Upper lobe of left lung (tissue), 6 donors: ENCODE data around the gene TMEM9B. TPM values are rescaled to one million over a fixed set of nuclear protein-coding genes. Genes with fewer than 3 reads are reported as not detected.

Experiments
- ATAC-seq, 2 donors: fragments of 200-7000 bp; cut with Tn5 transposase; one replicate each; pipeline ENCODE4 v1.9.1; 2022; ENCODE audit warnings: mild to moderate bottlenecking in 2 of 2, moderate library complexity in 2 of 2; ENCODE audit not compliant: low FRiP score in 2 of 2
- DNase-seq, 2 donors: peaks; one replicate each; pipeline ENCODE4 v3.0.0-alpha.2; 2019 to 2020
- H3K27ac ChIP-seq, 4 donors: fragments of 200-600 bp; sonication (generic); one replicate each; pipeline ENCODE4 v1.5.1; 2016 to 2019
- H3K27me3 ChIP-seq, 4 donors: fragments of 200-600 bp; sonication (generic); one replicate each; pipeline ENCODE4 v1.5.1; 2017 to 2019
- H3K36me3 ChIP-seq, 4 donors: fragments of 200-600 bp; sonication (generic); one replicate each; pipeline ENCODE4 v1.5.1; 2016 to 2019
- H3K4me1 ChIP-seq, 4 donors: fragments of 200-600 bp; sonication (generic); one replicate each; pipeline ENCODE4 v1.5.1; 2018 to 2019
- H3K4me3 ChIP-seq, 4 donors: fragments of 200-600 bp; sonication (generic); one replicate each; pipeline ENCODE4 v1.5.1; 2017 to 2019; ENCODE audit warnings: mild to moderate bottlenecking in 2 of 4, moderate library complexity in 1 of 4
- H3K9me3 ChIP-seq, 4 donors: fragments of 200-600 bp; sonication (generic); one replicate each; pipeline ENCODE4 v1.5.1; 2018 to 2019
- CTCF ChIP-seq, 6 experiments: fragments of 450-650 bp in 4 of 6; fragments of 200-600 bp in 2 of 6; sonication (generic) in 2 of 6; IDR thresholded peaks; one replicate each; pipeline ENCODE4 v1.5.1; 2016 to 2019; ENCODE audit warnings: antibody characterized with exemption in 6 of 6
- EP300 ChIP-seq, 4 donors: sonication (generic); formaldehyde crosslinking; IDR thresholded peaks; one replicate each; pipeline ENCODE4 v1.5.1; 2017; ENCODE audit warnings: antibody characterized with exemption in 4 of 4, control low read depth in 2 of 4
- POLR2A ChIP-seq, 4 donors: fragments of 450-650 bp; IDR thresholded peaks; one replicate each; pipeline ENCODE4 v1.5.1; 2016 to 2017; ENCODE audit warnings: antibody characterized with exemption in 4 of 4, mild to moderate bottlenecking in 2 of 4
- POLR2AphosphoS5 ChIP-seq, 2 donors: sonication (generic); formaldehyde crosslinking; IDR thresholded peaks; one replicate each; pipeline ENCODE4 v1.5.1; 2017; ENCODE audit warnings: antibody characterized with exemption in 2 of 2
- whole genome bisulfite sequencing, 2 donors: methylation state at CpG; one replicate each; pipeline ENCODE4 v1.1.5; 2017 to 2018; 5-methylcytosine and 5-hydroxymethylcytosine counted together
- total RNA-seq, 6 donors: library from RNA; depleted of rRNA in 4 of 6; stranded (reverse); fragments of >200 nt in 4 of 6; gene quantifications; one replicate each; pipeline versions ENCODE4 v1.1.0 to v1.2.1, GENCODE V29; 2016 to 2021
- donor health status: DM: no; HTN: no; CAD: no; lungs with moderate emphysema.
- donor health status: DM: no; HTN: yes; CAD: no; lungs with severe emphysema.

TMEM9B gene
- total RNA-seq, 6 donors from 2014 or later, result 23.0 to 86.6 (median 56.0) TPM

GRCh38 chr11:8925711-8926110 is 38.5 kb downstream of the TMEM9B start:
- Histone ChIP-seq H3K27me3 (no peaks in the 10 kb centered on the region), H3K4me1 (no peaks in the 10 kb centered on the region), H3K4me3 (no peak overlapping the region), H3K9me3 (no peaks in the 10 kb centered on the region), H3K36me3 (peaks cover 0 to 25% (median 18%) of the 10 kb centered on the region in 4 donors), H3K27ac (no peak overlapping the region)
- no peak for ATAC-seq
- 96 to 97% methylated on average over 2 to 4 of the region's 5 CpGs for WGBS, 2 donors
- TF ChIP-seq POLR2AphosphoS5 (IDR thresholded peaks at IDR 0.05) (no peak), CTCF (IDR thresholded peaks at IDR 0.05) (no peak), EP300 (IDR thresholded peaks at IDR 0.05) (no peak), POLR2A (IDR thresholded peaks at IDR 0.05) (no peak)
- DNase-seq, result no peak

GRCh38 chr11:8922691-8923090 is 41.6 kb downstream of the TMEM9B start:
- ATAC-seq, result no peak
- Histone ChIP-seq H3K27ac (no peak overlapping the region), H3K4me3 (no peak overlapping the region), H3K4me1 (peaks cover 0 to 3% (median 1%) of the 10 kb centered on the region in 4 donors), H3K9me3 (no peaks in the 10 kb centered on the region), H3K36me3 (peaks cover 0 to 55% (median 42%) of the 10 kb centered on the region in 4 donors), H3K27me3 (no peaks in the 10 kb centered on the region)
- 82 to 85% methylated on average over 5 of the region's 5 CpGs for WGBS, 2 donors
- no peak for DNase-seq
- TF ChIP-seq POLR2A (IDR thresholded peaks at IDR 0.05), result no peak
- no peak for TF ChIP-seq EP300 (IDR thresholded peaks at IDR 0.05)

GRCh38 chr11:8917157-8917825 is 47.0 kb downstream of the TMEM9B start:
- WGBS, 2 donors, result 38 to 39% methylated on average over 5 of the region's 5 CpGs
- H3K4me3 ChIP-seq, result no peak overlapping the region
- no peaks in the 10 kb centered on the region for H3K9me3 ChIP-seq
- peaks cover 0 to 56% (median 38%) of the 10 kb centered on the region in 4 donors for H3K36me3 ChIP-seq
- peak in 1 of 2 donors; percentile 67 for DNase-seq
- peak overlapping the region; percentile 54 to 72 (median 68) for H3K27ac ChIP-seq
- no peaks in the 10 kb centered on the region for H3K27me3 ChIP-seq
- H3K4me1 ChIP-seq, result peaks cover 22 to 37% (median 31%) of the 10 kb centered on the region in 4 donors
- TF ChIP-seq EP300 (IDR thresholded peaks at IDR 0.05), result no peak
- TF ChIP-seq POLR2AphosphoS5 (IDR thresholded peaks at IDR 0.05), result no peak
- TF ChIP-seq POLR2A (IDR thresholded peaks at IDR 0.05), result no peak
- no peak for TF ChIP-seq CTCF (IDR thresholded peaks at IDR 0.05)
- ATAC-seq, result peak; percentile 78 to 89

GRCh38 chr11:8914661-8915018 is 49.6 kb downstream of the TMEM9B start:
- DNase-seq (no peak), ATAC-seq (no peak)
- Histone ChIP-seq H3K27me3 (no peaks in the 10 kb centered on the region), H3K27ac (peak overlapping the region in 3 of 4 donors; percentile 71 to 79 (median 74)), H3K9me3 (no peaks in the 10 kb centered on the region), H3K4me1 (peaks cover 26 to 51% (median 42%) of the 10 kb centered on the region in 4 donors), H3K4me3 (peak overlapping the region in 2 of 4 donors; percentile 18 to 20), H3K36me3 (peaks cover 0 to 30% (median 15%) of the 10 kb centered on the region in 4 donors)
- TF ChIP-seq POLR2AphosphoS5 (IDR thresholded peaks at IDR 0.05), result no peak
- no peak for TF ChIP-seq POLR2A (IDR thresholded peaks at IDR 0.05)
- TF ChIP-seq EP300 (IDR thresholded peaks at IDR 0.05), result no peak
- no peak for TF ChIP-seq CTCF (IDR thresholded peaks at IDR 0.05)
- WGBS, 2 donors, result 45 to 51% methylated on average over 4 of the region's 4 CpGs

- H3K4me1 ChIP-seq, result peaks cover 27 to 51% (median 44%) of the 10 kb centered on the region in 4 donors
- no peaks in the 10 kb centered on the region for H3K27me3 ChIP-seq
- peak in 5 of 6 experiments; percentile 42 to 63 (median 51) for TF ChIP-seq CTCF (IDR thresholded peaks at IDR 0.05)
- TF ChIP-seq POLR2AphosphoS5 (IDR thresholded peaks at IDR 0.05), result no peak
- DNase-seq (no peak), ATAC-seq (no peak)
- WGBS, 2 donors, result 8 to 13% methylated on average over 9 of the region's 9 CpGs
- H3K36me3 ChIP-seq, result peaks cover 0 to 25% (median 10%) of the 10 kb centered on the region in 4 donors
- peak overlapping the region; percentile 60 to 79 (median 72) for H3K27ac ChIP-seq
- no peaks in the 10 kb centered on the region for H3K9me3 ChIP-seq
- H3K4me3 ChIP-seq, result peak overlapping the region in 2 of 4 donors; percentile 18 to 20
Measured at GRCh38 chr11:8913961-8914660, 50.1 kb downstream of the TMEM9B start.
